ENCODE results near the gene PPBP.
A peak's percentile ranks its signal among the peaks of the same experiment; 100 is the strongest.

PPBP gene

DNA sequence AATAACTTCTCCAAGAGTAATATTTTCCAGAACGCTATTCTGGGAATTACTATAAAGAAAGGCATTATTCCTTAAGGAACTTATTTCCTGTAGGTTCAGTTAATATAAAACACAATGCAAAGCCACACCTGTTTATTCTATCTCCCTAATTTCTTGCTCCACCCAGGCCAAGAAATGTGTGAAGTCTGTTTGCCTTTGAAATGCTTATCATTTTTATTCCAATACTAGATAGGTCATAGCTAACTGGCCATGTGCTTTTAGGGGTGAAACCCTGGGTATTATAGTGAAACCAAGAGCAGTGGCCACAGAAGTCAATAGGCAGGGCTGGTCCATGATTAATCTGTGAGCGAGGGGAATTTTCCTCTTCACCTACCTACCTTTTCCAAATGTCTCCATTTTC lies 35.7 kb upstream of the PPBP start:
- TF ChIP-seq, protein P1, sequence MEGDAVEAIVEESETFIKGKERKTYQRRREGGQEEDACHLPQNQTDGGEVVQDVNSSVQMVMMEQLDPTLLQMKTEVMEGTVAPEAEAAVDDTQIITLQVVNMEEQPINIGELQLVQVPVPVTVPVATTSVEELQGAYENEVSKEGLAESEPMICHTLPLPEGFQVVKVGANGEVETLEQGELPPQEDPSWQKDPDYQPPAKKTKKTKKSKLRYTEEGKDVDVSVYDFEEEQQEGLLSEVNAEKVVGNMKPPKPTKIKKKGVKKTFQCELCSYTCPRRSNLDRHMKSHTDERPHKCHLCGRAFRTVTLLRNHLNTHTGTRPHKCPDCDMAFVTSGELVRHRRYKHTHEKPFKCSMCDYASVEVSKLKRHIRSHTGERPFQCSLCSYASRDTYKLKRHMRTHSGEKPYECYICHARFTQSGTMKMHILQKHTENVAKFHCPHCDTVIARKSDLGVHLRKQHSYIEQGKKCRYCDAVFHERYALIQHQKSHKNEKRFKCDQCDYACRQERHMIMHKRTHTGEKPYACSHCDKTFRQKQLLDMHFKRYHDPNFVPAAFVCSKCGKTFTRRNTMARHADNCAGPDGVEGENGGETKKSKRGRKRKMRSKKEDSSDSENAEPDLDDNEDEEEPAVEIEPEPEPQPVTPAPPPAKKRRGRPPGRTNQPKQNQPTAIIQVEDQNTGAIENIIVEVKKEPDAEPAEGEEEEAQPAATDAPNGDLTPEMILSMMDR (conservative IDR thresholded peaks at IDR 0.05; ENCODE audit: low read depth, low read length): no peak
- H3K4me3 ChIP-seq (ENCODE audit: low read length): no peak overlapping the region
- DNase-seq (ENCODE audit: low read depth): no peak

DNA sequence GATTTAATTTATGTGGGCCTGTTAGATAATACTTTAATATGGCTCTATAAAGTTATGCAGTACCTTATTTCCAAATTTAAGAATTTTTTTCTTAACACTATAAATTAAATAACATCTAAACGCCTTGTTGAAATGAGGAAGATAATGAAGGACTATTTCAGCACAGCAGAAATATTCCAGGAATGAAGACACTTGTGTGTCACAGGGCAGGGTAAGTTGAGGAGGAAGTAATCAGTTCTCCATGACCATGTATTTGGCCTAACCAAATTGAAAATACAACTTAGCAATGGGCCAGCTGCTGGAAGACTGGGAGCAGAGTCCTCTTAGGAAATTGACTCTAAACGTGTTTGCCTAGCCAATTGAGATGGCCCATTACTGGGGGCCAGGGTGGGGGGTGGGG lies 33.6 kb upstream of the PPBP start:
- no peak for DNase-seq (ENCODE audit: low read depth)
- TF ChIP-seq, protein P1 (conservative IDR thresholded peaks at IDR 0.05; ENCODE audit: low read depth, low read length): no peak
- no peak overlapping the region for H3K4me3 ChIP-seq (ENCODE audit: low read length)

DNA sequence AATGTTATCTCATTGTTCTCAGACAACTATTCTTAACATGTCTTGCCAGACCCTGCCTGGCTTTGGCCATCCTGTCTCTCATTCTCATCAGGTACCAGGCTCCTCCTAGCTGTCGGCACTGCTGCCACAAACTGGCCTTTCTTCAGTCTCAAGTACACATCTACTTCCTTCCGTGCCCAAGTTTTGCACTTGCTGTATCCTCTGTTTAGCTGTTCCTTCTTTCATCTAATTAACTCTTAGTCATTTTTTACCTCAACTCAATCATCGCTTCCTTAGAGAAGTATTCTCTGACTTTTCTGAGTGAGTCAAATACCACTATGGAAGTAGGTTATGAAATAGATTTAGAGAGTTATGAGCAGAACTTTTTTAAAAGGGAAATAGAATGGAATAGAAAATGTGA lies 30.8 kb upstream of the PPBP start:
- no peak for DNase-seq (ENCODE audit: low read depth)
- H3K4me3 ChIP-seq (ENCODE audit: low read length): no peak overlapping the region
- TF ChIP-seq, protein P1 (conservative IDR thresholded peaks at IDR 0.05; ENCODE audit: low read depth, low read length): peak; percentile 3

GRCh38 chr4:74018116-74018515 lies 30.1 kb upstream of the PPBP start:
- no peak for DNase-seq (ENCODE audit: low read depth)
- TF ChIP-seq, protein P1 (conservative IDR thresholded peaks at IDR 0.05; ENCODE audit: low read depth, low read length): no peak
- no peak overlapping the region for H3K4me3 ChIP-seq (ENCODE audit: low read length)

DNA sequence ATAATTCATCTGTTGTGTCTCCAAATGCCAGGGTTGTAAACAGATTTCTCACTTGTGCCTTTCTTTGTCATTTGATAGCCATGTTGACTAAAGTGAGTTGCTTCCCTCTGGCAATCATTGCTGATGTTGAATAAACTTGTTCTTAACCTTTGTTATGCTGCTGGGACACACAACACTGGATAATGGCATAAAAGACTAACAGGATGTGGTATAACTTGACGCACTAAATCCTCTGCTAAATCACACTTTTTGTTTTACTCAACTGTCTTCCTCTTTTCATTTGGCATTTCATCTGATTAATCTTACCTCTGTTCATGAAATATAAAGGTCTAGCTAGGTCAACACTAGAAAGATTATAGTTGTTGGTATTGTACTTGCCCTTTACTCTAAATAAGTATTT lies 28.1 kb upstream of the PPBP start:
- H3K4me3 ChIP-seq (ENCODE audit: low read length): no peak overlapping the region
- TF ChIP-seq, protein P1 (conservative IDR thresholded peaks at IDR 0.05; ENCODE audit: low read depth, low read length): no peak
- DNase-seq (ENCODE audit: low read depth): no peak

GRCh38 chr4:74015126-74015780 lies 27.3 kb upstream of the PPBP start:
- no peak overlapping the region for H3K4me3 ChIP-seq (ENCODE audit: low read length)
- no peak for DNase-seq (ENCODE audit: low read depth)
- TF ChIP-seq, protein P1 (conservative IDR thresholded peaks at IDR 0.05; ENCODE audit: low read depth, low read length): no peak

- TF ChIP-seq, protein P1 (conservative IDR thresholded peaks at IDR 0.05; ENCODE audit: low read depth, low read length): no peak
- DNase-seq (ENCODE audit: low read depth): no peak
- H3K4me3 ChIP-seq (ENCODE audit: low read length): no peak overlapping the region
Observed at GRCh38 chr4:74014332-74014731, 26.3 kb upstream of the PPBP start.

Measured in retinal pigment epithelial cell (primary cell).